Right cardiac atrium (tissue), 5 donors: Measurements from ENCODE around the gene SEC24B. TPM values are rescaled to one million over a fixed set of nuclear protein-coding genes. Genes with fewer than 3 reads are reported as not detected.
"Not testable (repeated sequence)": the region's sequence is repeated elsewhere in the genome, so short reads cannot be mapped to it uniquely, and the experiment has no call there.

Source experiments
- ATAC-seq, 2 donors: fragments of 200-7000 bp; cut with Tn5 transposase; one replicate each; pipeline versions ENCODE4 v1.8.0 to v1.9.1; 2020; ENCODE audit warnings: moderate library complexity in 2 of 2, mild to moderate bottlenecking in 1 of 2
- DNase-seq, 3 donors: peaks; one replicate each; pipeline ENCODE4 v3.0.0-alpha.2; 2020
- H3K27ac ChIP-seq: one replicate; pipeline ENCODE4 v1.5.1; 2013; ENCODE audit warnings: mild to moderate bottlenecking, low read length, control low read depth, moderate library complexity
- H3K27me3 ChIP-seq: one replicate; pipeline ENCODE4 v1.6.1; 2013; ENCODE audit not compliant: control insufficient read depth, insufficient read depth
- H3K4me1 ChIP-seq: one replicate; pipeline ENCODE4 v1.6.1; 2013; ENCODE audit warnings: low read length; ENCODE audit not compliant: control insufficient read depth, insufficient read depth
- H3K4me3 ChIP-seq: one replicate; pipeline ENCODE4 v1.5.1; 2013; ENCODE audit warnings: low read length, control low read depth
- H3K9me3 ChIP-seq: one replicate; pipeline ENCODE4 v1.6.1; 2013; ENCODE audit warnings: low read length; ENCODE audit not compliant: control insufficient read depth
- WGBS: extraction: QIAGEN DNeasy Blood & Tissue Kit; methylation state at CpG from one replicate; pipeline ENCODE4 v1.1.7; 2013; 5-methylcytosine and 5-hydroxymethylcytosine counted together
- intact Hi-C, 4 donors: fragments of 100-400 bp; cut with DNase I; formaldehyde crosslinking; loops; one replicate each; pipeline versions ENCODE4 v1.11.0 to v1.14.0; 2022 to 2023
- polyA plus RNA-seq: library from polyadenylated mRNA; stranded (reverse); fragments of 200-250 nt; gene quantifications from one replicate; pipeline ENCODE4 v1.2.3, GENCODE V29; 2013
- total RNA-seq, 4 donors: library from RNA; stranded (reverse); fragmentation: NEBNext Ultra II Directional; extraction: Animal tissue kit (Norgen Biotek cat#: 25700); gene quantifications; one replicate each; pipeline ENCODE4 v1.2.1, GENCODE V29; 2021
- donor health status: healthy with polysubstance abuse.
- donor health status: DM: no; HTN: yes; CAD: no.
- donor health status: DM: no; HTN: no; CAD: no.
- donor health status: DM: no; HTN: yes; CAD: no; lungs with severe emphysema.
- donor health status: DM: yes; HTN: yes; CAD: no.

The SEC24B gene
- total and polyA plus RNA-seq, 5 donors: 9.4 to 34.3 (median 26.8) TPM

DNA sequence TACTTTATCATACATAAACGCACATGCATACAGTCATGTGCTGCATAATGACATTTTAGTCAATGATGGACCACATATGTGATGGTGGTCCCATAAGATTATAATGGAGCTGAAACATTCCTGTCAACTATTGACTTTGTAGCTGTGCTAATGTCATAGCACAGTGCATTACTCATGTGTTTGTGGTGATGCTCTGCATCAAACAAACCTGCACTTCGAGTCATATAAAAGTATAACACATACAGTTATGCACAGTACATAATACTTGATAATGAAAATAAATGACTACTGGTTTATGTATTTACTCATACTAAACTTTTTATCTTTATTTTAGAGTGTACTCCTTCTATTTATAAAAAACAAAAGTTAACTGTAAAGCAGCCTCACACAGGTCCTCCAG is 65.9 kb downstream of the SEC24B start:
- Histone ChIP-seq H3K4me3 (no peak overlapping the region), H3K27me3 (no peaks in the 10 kb centered on the region), H3K9me3 (no peaks in the 10 kb centered on the region), H3K4me1 (no peaks in the 10 kb centered on the region), H3K27ac (no peak overlapping the region)
- 87% methylated on average over 2 of the region's 2 CpGs for WGBS
- DNase-seq: no peak
- no peak for ATAC-seq
- intact Hi-C loops: loop anchor here in 1 of 4 donors (10.0 kb wide), 1 partner anchor 65 kb away; the partner anchor contains the start of gene SEC24B

DNA sequence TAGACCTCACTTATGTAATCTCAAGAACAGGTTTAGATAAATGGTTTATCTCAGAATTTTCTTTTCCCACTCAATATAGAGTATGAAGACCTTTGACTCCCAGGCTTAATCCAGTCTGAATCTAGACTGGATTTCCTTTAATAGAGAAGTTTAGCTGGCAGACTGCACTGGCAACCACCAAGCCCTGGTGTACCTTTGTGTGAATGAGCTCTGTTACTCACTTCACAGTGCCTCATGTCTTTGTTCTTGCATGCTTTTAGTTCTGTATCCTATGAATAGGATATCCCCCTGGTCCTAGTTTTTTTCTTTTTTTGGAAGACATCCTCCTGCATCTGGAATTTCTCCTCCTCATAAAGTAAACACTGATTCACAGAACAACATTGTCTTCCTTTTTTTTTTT is 73.3 kb downstream of the SEC24B start:
- Histone ChIP-seq H3K4me1 (no peaks in the 10 kb centered on the region), H3K27ac (no peak overlapping the region), H3K27me3 (no peaks in the 10 kb centered on the region), H3K4me3 (no peak overlapping the region), H3K9me3 (no peaks in the 10 kb centered on the region)
- no peak for DNase-seq
- ATAC-seq: no peak
- intact Hi-C loops: no loop called here

DNA sequence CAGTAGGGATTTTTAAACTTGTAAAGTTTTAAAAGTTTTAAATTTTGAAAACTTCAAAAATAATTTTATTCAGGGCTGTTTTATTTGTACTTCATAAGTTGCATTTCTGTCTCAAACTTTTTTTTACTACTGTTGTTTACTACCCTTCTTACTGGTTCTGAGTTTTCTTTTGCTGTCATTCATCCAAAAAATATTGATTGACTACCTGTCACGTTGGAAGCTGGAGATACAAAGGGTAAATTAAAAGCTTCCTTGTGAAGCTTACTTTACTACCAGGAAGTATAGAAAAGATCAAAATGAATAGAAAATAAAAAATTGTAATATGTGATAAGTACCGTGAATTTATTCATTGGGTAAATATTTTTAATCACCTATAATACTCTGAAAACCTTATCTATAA is 77.1 kb downstream of the SEC24B start:
- no peak overlapping the region for H3K4me3 ChIP-seq
- ATAC-seq (no peak), DNase-seq (no peak)
- WGBS: 68% methylated on average over 2 of the region's 2 CpGs
- no peaks in the 10 kb centered on the region for H3K4me1 ChIP-seq
- intact Hi-C loops: no loop called here
- H3K27me3 ChIP-seq: no peaks in the 10 kb centered on the region
- H3K27ac ChIP-seq: no peak overlapping the region
- no peaks in the 10 kb centered on the region for H3K9me3 ChIP-seq

DNA sequence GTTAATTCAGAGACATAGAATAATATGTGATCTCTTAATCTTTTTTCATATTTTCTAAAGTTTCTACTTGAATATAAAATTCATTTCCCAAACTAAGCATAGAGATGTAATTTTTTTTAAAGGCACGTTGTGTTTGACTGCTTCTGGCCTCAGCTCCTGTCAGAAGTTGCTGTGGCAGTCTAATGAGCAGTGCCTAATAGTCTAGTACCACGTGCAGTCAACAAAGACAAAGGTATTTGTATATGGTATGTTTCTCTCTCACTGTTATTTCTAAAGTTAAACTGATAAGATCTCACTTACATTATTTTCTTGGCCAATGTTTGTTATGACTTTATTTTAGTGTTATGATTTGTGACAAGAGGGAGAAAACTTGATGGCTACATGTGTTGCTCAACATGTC is 77.8 kb downstream of the SEC24B start:
- H3K4me3 ChIP-seq: no peak overlapping the region
- H3K27ac ChIP-seq: no peak overlapping the region
- WGBS: 43% methylated on average over 2 of the region's 2 CpGs
- intact Hi-C loops: no loop called here
- H3K4me1 ChIP-seq: no peaks in the 10 kb centered on the region
- H3K9me3 ChIP-seq: no peaks in the 10 kb centered on the region
- no peak for DNase-seq
- H3K27me3 ChIP-seq: no peaks in the 10 kb centered on the region
- no peak for ATAC-seq

DNA sequence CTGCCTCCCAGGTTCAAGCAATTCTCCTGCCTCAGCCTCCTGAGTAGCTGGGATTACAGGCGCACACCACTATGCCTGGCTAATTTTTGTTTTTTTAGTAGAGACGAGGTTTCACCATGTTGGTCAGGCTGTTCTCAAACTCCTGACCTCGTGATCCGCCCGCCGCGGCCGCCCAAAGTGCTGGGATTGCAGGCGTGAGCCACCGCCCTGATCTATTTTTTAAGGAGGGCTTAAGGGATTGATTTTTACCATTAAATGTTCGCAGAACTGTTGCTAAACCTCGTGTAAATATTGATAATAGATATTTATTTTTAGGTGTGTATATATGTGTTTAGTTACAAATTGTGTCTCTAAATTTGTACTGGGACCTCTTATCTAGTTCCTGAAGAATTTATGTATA is 79.8 kb downstream of the SEC24B start:
- H3K4me3 ChIP-seq, H3K27ac ChIP-seq, H3K4me1 ChIP-seq, H3K27me3 ChIP-seq, intact Hi-C loops, H3K9me3 ChIP-seq, DNase-seq, ATAC-seq: not testable (repeated sequence)
- 97% methylated on average over 12 of the region's 12 CpGs for WGBS

DNA sequence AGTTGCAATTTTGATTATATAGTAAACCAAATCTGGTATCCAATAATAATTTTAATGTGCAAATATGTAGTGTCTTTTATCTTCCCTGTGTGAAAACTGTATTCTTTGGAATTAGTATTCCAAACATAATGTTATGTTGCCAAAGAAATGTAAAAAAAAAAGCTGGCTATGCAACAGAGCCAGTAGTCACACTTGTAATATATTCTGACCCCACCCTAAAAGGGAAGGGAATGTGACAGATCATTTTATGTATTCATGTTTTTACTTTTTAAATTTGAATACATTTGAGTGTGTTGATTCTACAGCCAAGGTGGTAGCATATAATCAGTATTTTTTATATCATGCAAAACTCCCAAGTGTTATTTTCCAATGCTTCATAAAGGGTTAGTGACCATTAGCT is 98.6 kb downstream of the SEC24B start:
- Histone ChIP-seq H3K27me3 (no peaks in the 10 kb centered on the region), H3K9me3 (no peaks in the 10 kb centered on the region), H3K27ac (no peak overlapping the region), H3K4me3 (no peak overlapping the region), H3K4me1 (no peaks in the 10 kb centered on the region)
- ATAC-seq (no peak), DNase-seq (no peak)
- intact Hi-C loops: no loop called here

DNA sequence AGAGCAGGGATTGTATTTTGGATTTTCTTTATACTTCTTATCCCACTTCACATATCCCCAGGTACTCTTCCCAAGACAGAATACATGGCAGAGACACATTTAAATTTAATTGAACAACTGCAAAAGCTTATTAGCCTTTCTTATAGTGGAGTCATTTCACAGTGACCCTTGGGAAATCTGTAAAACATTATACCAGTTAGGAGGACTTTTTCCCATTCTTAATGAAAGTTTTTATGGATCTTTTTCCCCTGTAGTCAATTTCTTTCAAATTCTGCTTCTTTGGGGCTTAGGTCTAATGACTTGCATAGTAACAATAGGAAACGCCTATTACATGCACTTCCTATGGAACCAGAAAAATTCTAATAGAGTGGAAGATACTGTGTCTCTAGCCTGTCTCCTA is 111.8 kb downstream of the SEC24B start:
- H3K4me3 ChIP-seq: no peak overlapping the region
- no peaks in the 10 kb centered on the region for H3K4me1 ChIP-seq
- WGBS: 99% methylated on average over 1 of the region's 1 CpG
- no peak for DNase-seq
- H3K27me3 ChIP-seq: no peaks in the 10 kb centered on the region
- intact Hi-C loops: no loop called here
- no peaks in the 10 kb centered on the region for H3K9me3 ChIP-seq
- no peak overlapping the region for H3K27ac ChIP-seq
- no peak for ATAC-seq

DNA sequence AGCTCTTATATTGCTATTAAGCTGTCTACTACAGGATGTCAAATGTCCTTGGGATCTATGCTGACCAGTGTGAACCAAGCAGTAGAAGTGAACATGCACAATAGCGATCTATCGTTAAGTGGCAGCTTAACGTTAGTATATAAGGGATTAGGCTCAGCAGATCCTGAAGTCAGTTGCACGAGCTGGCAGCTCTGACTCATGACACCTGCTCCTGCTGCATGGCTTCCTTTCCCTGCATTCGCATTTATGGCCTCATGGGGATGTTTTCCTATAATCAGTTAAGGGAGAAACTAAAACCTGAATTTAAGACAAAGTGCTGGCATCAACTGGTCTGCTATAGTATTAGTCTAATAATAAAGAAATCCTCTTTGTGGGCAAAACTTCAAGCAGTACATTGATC is 113.8 kb downstream of the SEC24B start:
- Histone ChIP-seq H3K27ac (no peak overlapping the region), H3K4me1 (no peaks in the 10 kb centered on the region), H3K9me3 (no peaks in the 10 kb centered on the region), H3K4me3 (no peak overlapping the region), H3K27me3 (no peaks in the 10 kb centered on the region)
- ATAC-seq (no peak), DNase-seq (no peak)
- intact Hi-C loops: no loop called here
- whole genome bisulfite sequencing: 87% methylated on average over 5 of the region's 5 CpGs

DNA sequence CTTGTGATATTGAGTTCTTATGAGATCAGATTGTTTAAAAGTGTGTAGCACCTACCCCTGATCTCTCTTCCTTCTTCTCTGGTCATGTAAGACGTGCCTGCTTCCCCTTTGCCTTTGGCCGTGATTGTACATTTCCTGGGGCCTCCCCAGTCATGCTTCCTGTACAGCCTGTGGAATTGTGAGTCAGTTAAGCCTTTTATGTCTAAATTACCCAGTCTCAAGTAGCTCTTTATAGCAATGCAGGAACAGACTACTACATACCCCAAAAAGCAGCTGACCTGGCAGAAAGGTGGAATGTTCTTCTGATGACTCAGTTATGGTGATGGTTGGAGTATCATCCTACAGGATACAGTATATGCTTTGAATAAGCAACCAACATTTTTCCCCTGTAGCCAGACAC is 115.0 kb downstream of the SEC24B start:
- Histone ChIP-seq H3K9me3 (no peaks in the 10 kb centered on the region), H3K4me3 (no peak overlapping the region), H3K4me1 (no peaks in the 10 kb centered on the region), H3K27me3 (no peaks in the 10 kb centered on the region), H3K27ac (no peak overlapping the region)
- ATAC-seq (peak; percentile 47 to 84), DNase-seq (peak in 1 of 3 donors; percentile 30)
- WGBS: 63% methylated on average over 2 of the region's 2 CpGs
- intact Hi-C loops: no loop called here

DNA sequence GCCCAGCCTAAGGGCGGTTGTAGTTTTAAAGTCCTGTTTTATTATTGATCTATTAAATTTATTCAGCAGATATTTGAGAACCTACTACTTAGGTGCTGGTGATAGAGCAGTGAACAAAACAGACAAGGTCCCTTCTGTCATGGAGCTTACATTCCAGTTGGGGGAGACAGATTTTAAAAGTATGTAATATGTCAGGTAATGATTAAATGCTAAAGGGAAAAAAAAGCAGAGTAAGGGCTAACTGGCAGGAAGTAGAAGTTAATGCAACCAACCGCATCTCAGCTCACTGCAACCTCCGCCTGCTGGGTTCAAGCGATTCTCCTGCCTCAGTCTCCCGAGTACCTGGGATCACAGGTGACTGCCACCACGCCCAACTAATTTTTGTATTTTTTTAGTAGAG is 118.6 kb downstream of the SEC24B start:
- no peak for ATAC-seq
- Histone ChIP-seq H3K4me3 (no peak overlapping the region), H3K27me3 (no peaks in the 10 kb centered on the region), H3K4me1 (no peaks in the 10 kb centered on the region), H3K9me3 (no peaks in the 10 kb centered on the region), H3K27ac (no peak overlapping the region)
- DNase-seq: peak in 1 of 3 donors; percentile 21
- intact Hi-C loops: loop anchor here in 1 of 4 donors (5.0 kb wide), 1 partner anchor 120 kb away; no protein-coding TSS in a partner anchor
- 97% methylated on average over 6 of the region's 6 CpGs for WGBS

DNA sequence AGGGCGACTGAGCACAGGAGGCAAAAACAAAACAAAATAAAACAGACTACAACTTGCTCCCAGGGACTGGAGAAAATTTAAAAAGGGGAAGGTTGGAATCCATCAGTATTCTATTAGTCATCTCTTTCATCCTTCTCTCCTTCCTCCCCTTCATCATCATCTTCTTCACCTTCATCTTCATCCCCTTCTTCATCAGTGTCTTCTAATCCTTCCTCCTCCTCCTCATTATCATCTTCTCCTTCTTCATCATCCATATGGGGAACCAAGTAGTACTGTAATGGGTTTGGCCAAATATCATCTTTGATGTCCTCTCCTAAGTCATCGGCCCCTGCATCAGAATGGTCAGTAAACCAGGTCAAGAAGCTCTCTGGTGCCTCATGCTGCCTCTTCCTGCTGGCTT is 119.5 kb downstream of the SEC24B start:
- intact Hi-C loops: loop anchor here in 1 of 4 donors (5.0 kb wide), 1 partner anchor 119 kb away; no protein-coding TSS in a partner anchor

DNA sequence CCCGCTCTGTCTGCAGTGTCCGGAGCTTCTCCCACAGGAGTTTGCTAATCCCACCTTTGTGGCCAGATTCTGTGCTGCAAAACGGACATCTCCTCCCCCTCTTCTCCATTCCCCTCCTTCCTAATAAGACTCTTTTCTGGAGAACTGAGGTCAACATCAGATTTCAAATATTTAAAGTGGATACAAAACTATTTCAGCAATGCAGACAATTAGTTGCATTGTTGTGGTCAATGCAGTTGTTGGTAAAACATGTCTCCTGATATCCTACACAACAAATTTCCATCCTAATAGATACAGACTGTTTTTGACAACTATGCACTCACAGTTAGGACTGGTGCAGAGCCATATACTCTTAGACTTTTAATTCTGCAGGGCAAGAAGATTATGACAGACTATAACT is 121.4 kb downstream of the SEC24B start:
- Histone ChIP-seq H3K4me1 (no peaks in the 10 kb centered on the region), H3K27ac (no peak overlapping the region), H3K27me3 (no peaks in the 10 kb centered on the region), H3K9me3 (no peaks in the 10 kb centered on the region), H3K4me3 (no peak overlapping the region)
- no peak for DNase-seq
- ATAC-seq: no peak
- 88% methylated on average over 3 of the region's 3 CpGs for WGBS
- intact Hi-C loops: loop anchor here in 1 of 4 donors (5.0 kb wide), 1 partner anchor 117 kb away; no protein-coding TSS in a partner anchor

More for the DNA sequence above, 119.5 kb downstream of the SEC24B start:
- Histone ChIP-seq H3K27ac (no peak overlapping the region), H3K9me3 (no peaks in the 10 kb centered on the region), H3K4me3 (no peak overlapping the region), H3K4me1 (no peaks in the 10 kb centered on the region), H3K27me3 (no peaks in the 10 kb centered on the region)
- WGBS: 98% methylated on average over 2 of the region's 2 CpGs
- no peak for ATAC-seq
- no peak for DNase-seq
